ENCODE results near the gene DENND11.

The DENND11 gene

GRCh38 chr7:141654551-141654950 is 47.4 kb downstream of the DENND11 start:
- TF ChIP-seq CTCF (IDR thresholded peaks at IDR 0.05; ENCODE audit: low read depth, low read length): peak; percentile 81
- H3K4me3 ChIP-seq (replicated peaks in 1 of 2; ENCODE audit: low read depth in 2 of 2, low read length in 2 of 2): no peak overlapping the region
- DNase-seq (ENCODE audit: low read depth in 2 of 2): peak; percentile 80 to 81

- H3K4me3 ChIP-seq (replicated peaks in 1 of 2; ENCODE audit: low read depth in 2 of 2, low read length in 2 of 2): no peak overlapping the region
- no peak for TF ChIP-seq CTCF (IDR thresholded peaks at IDR 0.05; ENCODE audit: low read depth, low read length)
- no peak for DNase-seq (ENCODE audit: low read depth in 2 of 2)
Observed at GRCh38 chr7:141652691-141653090, 49.3 kb downstream of the DENND11 start.
